GM10266 (cell line): ENCODE data around the gene ATG16L1.

ENCODE experiments used
- DNase-seq: peaks from one replicate; pipeline ENCODE4 v3.0.0; 2012; ENCODE audit errors: extremely low spot score
- TF ChIP-seq, protein P1 (sequence below): IDR thresholded peaks from 2 replicates; pipeline ENCODE4 v1.5.1; 2012; ENCODE audit warnings: mild to moderate bottlenecking, low read depth; ENCODE audit not compliant: control insufficient read depth, insufficient read depth; ENCODE audit errors: missing control alignments

Gene ATG16L1

DNA sequence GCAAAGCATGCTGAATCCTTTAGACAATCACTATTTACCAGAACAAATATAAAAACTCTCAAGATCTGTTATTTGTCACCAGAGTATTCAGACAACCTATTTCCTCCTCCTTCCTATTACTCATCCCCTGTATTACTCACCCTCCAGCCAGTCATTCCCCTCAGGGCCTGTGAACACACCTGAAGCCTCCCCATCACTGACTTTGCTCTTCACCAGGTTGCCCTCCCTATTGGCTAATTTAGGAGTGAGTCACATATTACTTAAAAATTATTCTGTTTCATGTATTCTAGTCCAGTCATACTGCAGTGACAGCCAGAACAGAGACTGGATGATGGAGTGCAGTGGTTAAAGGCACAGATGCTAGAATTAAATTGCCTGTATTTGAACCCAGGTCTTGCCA lies 3.7 kb upstream of the ATG16L1 start:
- no peak for DNase-seq
- TF ChIP-seq, protein P1, sequence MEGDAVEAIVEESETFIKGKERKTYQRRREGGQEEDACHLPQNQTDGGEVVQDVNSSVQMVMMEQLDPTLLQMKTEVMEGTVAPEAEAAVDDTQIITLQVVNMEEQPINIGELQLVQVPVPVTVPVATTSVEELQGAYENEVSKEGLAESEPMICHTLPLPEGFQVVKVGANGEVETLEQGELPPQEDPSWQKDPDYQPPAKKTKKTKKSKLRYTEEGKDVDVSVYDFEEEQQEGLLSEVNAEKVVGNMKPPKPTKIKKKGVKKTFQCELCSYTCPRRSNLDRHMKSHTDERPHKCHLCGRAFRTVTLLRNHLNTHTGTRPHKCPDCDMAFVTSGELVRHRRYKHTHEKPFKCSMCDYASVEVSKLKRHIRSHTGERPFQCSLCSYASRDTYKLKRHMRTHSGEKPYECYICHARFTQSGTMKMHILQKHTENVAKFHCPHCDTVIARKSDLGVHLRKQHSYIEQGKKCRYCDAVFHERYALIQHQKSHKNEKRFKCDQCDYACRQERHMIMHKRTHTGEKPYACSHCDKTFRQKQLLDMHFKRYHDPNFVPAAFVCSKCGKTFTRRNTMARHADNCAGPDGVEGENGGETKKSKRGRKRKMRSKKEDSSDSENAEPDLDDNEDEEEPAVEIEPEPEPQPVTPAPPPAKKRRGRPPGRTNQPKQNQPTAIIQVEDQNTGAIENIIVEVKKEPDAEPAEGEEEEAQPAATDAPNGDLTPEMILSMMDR = no peak

DNA sequence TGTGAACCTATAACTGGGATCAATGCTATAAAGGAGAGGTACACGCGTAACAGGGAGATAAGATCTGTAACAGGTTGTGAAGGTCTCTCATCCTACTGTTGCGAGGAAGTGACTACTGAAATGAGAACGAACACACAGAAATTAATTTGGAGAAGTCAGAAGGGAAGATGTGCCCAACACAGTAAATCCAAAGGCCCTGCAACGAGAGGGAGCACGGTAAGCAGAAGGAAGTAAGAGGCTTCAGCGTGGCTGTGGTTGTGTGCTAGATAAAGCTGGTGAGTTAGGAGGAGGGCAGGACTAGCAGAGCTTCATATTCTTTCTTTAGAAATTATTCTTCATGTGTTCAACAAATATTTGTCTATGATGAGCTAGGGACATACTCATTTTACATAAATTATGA lies 2.5 kb upstream of the ATG16L1 start:
- DNase-seq = no peak
- TF ChIP-seq, protein P1 = no peak

DNA sequence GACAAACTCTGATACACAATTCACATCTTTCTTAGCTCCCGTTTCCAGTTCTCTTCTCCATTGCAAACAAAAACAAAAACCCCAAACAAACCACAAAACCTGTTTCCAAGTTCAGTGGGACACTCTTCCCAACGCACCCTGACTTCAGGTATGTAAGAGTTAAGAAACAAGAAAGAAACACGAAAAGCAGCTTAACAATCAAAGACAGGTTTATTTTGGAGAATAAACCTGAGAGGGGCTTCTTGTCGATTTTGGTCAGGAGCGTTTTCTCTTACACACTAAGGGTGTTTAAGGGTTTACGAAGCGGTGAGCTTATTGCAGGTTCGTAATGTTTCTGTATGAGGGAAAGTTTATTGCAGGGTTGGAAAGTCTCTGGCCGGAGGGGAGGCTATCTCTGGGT lies 905 bp upstream of the ATG16L1 start:
- DNase-seq = no peak
- TF ChIP-seq, protein P1 = no peak

DNA sequence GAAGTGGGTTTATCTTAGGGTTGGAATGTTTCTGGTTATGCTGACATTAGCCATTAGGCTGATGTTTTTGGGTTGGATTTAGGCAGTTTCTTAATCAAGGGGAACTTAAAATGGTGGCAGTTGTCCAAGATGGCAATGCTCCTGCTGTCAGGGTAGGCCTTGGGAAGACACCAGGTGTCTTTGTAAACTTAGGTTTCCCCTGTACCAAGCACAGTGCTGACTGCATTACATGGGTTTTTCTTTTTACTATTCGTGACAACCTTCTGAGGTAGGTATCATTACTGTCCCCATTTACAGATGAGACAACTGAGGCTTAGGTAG lies 528 bp upstream of the ATG16L1 start:
- no peak for DNase-seq
- TF ChIP-seq, protein P1 = no peak

DNA sequence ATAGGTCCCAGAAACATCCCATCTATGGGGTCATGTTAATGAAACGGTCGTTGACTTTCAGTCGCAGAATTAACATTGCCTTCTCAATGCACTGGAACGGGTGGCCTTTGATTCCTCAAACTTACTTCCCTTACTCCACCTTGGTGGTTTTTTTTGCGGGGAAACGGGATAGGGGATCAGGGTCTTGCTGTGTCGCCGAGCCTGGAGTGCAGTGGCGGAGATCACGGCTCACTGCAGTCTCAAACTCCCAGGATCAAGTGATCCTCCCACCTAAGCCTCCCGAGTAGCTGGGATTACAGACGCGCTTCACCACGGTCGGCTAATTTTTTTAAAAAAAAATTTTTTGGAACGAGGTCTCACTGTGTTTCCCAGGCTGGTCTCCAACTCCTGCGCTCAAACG lies 754 bp downstream of the ATG16L1 start:
- no peak for DNase-seq
- TF ChIP-seq, protein P1 = no peak

DNA sequence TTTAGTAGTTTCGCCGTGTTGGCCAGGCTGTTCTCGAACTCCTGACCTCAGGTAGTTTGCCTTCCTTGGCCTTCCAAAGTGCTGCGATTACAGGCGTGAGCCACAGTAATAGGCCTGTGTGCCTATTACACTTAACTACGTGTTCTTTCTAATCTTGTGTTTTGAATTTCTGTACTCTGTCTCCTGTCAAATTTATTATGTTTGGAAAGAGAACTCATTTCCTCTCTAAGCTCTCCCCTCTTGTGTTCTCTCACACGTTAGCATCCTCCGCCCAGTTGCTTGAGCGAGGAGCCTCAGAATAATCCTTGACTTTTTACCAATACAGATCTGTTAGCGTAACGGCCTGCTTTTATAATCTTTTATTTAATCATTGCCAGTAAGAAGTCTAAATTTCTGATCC lies 3.7 kb downstream of the ATG16L1 start:
- TF ChIP-seq, protein P1 = no peak
- no peak for DNase-seq

DNA sequence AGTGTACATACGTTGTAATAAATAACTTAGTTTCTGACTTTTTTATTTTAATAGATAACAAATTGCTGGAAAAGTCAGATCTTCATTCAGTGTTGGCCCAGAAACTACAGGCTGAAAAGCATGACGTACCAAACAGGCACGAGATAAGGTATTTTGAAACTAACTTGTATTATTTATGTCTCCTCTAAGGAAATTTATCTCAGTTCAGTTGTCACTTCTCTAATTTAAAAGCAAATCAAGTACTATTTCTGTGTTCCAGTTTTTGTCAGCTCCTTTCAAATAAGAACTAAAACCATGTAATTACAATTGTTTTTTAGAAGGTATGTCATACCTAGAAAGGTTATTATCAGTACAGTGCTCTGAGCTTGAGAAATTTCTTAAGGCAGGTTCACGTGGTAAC lies 4.6 kb downstream of the ATG16L1 start:
- DNase-seq = no peak
- TF ChIP-seq, protein P1 = no peak
